Ovary (tissue), 9 donors: ENCODE results near the gene B4GALT3. TPM values are rescaled to one million over a fixed set of nuclear protein-coding genes. Genes with fewer than 3 reads are reported as not detected.

Source experiments
- DNase-seq, 5 donors: peaks; one replicate each; pipeline ENCODE4 v3.0.0-alpha.2; 2019 to 2020
- H3K27ac ChIP-seq, 2 donors: fragments of 200-600 bp; one replicate each; pipeline versions ENCODE4 v1.5.1 to v1.8.0; 2019 to 2022
- H3K27me3 ChIP-seq: fragments of 200-600 bp; one replicate; pipeline ENCODE4 v1.8.0; 2022
- H3K36me3 ChIP-seq: fragments of 200-600 bp; sonication (generic); one replicate; pipeline ENCODE4 v1.5.1; 2019
- H3K4me1 ChIP-seq: one replicate; pipeline ENCODE4 v1.8.1; 2013; ENCODE audit warnings: mild to moderate bottlenecking, moderate library complexity; ENCODE audit not compliant: insufficient read depth
- H3K4me3 ChIP-seq: fragments of 200-600 bp; sonication (generic); one replicate; pipeline ENCODE4 v1.5.1; 2017
- H3K9me3 ChIP-seq, 2 donors: fragments of 200-600 bp in 1 of 2; sonication (generic) in 1 of 2; one replicate each; pipeline versions ENCODE4 v1.5.1 to v1.8.1; 2013 to 2019; ENCODE audit warnings: mild to moderate bottlenecking in 1 of 2, moderate library complexity in 1 of 2
- CTCF ChIP-seq, 3 donors: fragments of 450-650 bp in 2 of 3; fragments of 200-600 bp in 1 of 3; IDR thresholded peaks; one replicate each; pipeline versions ENCODE4 v1.5.1 to v1.8.0; 2016 to 2022; ENCODE audit warnings: antibody characterized with exemption in 3 of 3, mild to moderate bottlenecking in 1 of 3
- EP300 ChIP-seq: sonication (generic); formaldehyde crosslinking; IDR thresholded peaks from one replicate; pipeline ENCODE4 v1.6.1; 2017; ENCODE audit warnings: antibody characterized with exemption
- POLR2A ChIP-seq: fragments of 450-650 bp; IDR thresholded peaks from one replicate; pipeline ENCODE4 v1.6.1; 2017; ENCODE audit warnings: antibody characterized with exemption, mild to moderate bottlenecking, moderate library complexity
- WGBS, 3 donors: extraction: QIAGEN DNeasy Blood & Tissue Kit in 1 of 3; methylation state at CpG; one replicate each; pipeline versions ENCODE4 v1.1.5 to v1.1.7; 2013 to 2017; 5-methylcytosine and 5-hydroxymethylcytosine counted together
- intact Hi-C, 4 donors: fragments of 100-400 bp; cut with DNase I; formaldehyde crosslinking; loops; one replicate each; pipeline versions ENCODE4 v1.11.0 to v1.15.1; 2022 to 2023
- polyA plus RNA-seq, 2 donors: library from polyadenylated mRNA; stranded (reverse); fragments of 200-250 nt in 1 of 2; fragments of 350-450 nt in 1 of 2; fragmentation: Illumina TruSeq in 1 of 2; extraction: RNeasy Lipid Tissue Mini Kit (QIAGEN cat#74804) in 1 of 2; gene quantifications; one replicate each; pipeline ENCODE4 v1.2.3, GENCODE V29; 2013 to 2014
- total RNA-seq, 7 donors: library from RNA; depleted of rRNA in 2 of 7; stranded (reverse); fragments of >200 nt in 2 of 7; fragmentation: NEBNext Ultra II Directional in 3 of 7; extraction: Animal tissue kit (Norgen Biotek cat#: 25700) in 3 of 7; gene quantifications; one replicate each; pipeline versions ENCODE4 v1.1.0 to v1.2.4, GENCODE V29; 2016 to 2023
- donor health status: DM: no; HTN: no; CAD: no; lungs with moderate emphysema.
- donor health status: DM: no; HTN: no; CAD: no.
- donor health status: Bipolar disorder and iron deficiency.
- donor health status: DM: yes; HTN: yes; CAD: no.
- donor health status: DM: no; HTN: no; CAD: no.
- donor health status: DM: yes; HTN: yes; CAD: no.

Gene B4GALT3
- total and polyA plus RNA-seq, 9 donors, result 23.1 to 44.0 (median 28.8) TPM

- WGBS, 3 donors, result 72 to 79% (median 78%) methylated on average over 3 of the region's 3 CpGs
- intact Hi-C loops, result no loop called here
- Histone ChIP-seq H3K27me3 (no peaks in the 10 kb centered on the region), H3K9me3 (no peaks in the 10 kb centered on the region), H3K4me3 (no peak overlapping the region), H3K27ac (no peak overlapping the region), H3K36me3 (no peaks in the 10 kb centered on the region), H3K4me1 (no peaks in the 10 kb centered on the region)
- no peak for DNase-seq
- no peak for TF ChIP-seq CTCF (IDR thresholded peaks at IDR 0.05)
- no peak for TF ChIP-seq EP300
- TF ChIP-seq POLR2A, result no peak
Observed at GRCh38 chr1:161145832-161146231, 31.5 kb downstream of the B4GALT3 start.

GRCh38 chr1:161140755-161141400, 36.4 kb downstream of the B4GALT3 start:
- intact Hi-C loops, result no loop called here
- H3K27ac ChIP-seq, result no peak overlapping the region
- no peaks in the 10 kb centered on the region for H3K4me1 ChIP-seq
- no peak for DNase-seq
- TF ChIP-seq CTCF (IDR thresholded peaks at IDR 0.05) (no peak), POLR2A (no peak), EP300 (no peak)
- no peak overlapping the region for H3K4me3 ChIP-seq
- WGBS, 3 donors, result 89 to 94% (median 91%) methylated on average over 29 of the region's 29 CpGs
- H3K9me3 ChIP-seq, result no peaks in the 10 kb centered on the region
- no peaks in the 10 kb centered on the region for H3K27me3 ChIP-seq
- H3K36me3 ChIP-seq, result no peaks in the 10 kb centered on the region

- no peak overlapping the region for H3K4me3 ChIP-seq
- no peaks in the 10 kb centered on the region for H3K36me3 ChIP-seq
- intact Hi-C loops, result no loop called here
- no peak overlapping the region for H3K27ac ChIP-seq
- TF ChIP-seq CTCF (IDR thresholded peaks at IDR 0.05), result no peak
- TF ChIP-seq POLR2A, result no peak
- no peak for TF ChIP-seq EP300
- no peaks in the 10 kb centered on the region for H3K4me1 ChIP-seq
- H3K9me3 ChIP-seq, result no peaks in the 10 kb centered on the region
- no peak for DNase-seq
- 26 to 29% (median 27%) methylated on average over 1 of the region's 1 CpG for WGBS, 3 donors
- H3K27me3 ChIP-seq, result no peaks in the 10 kb centered on the region
Observed at GRCh38 chr1:161139766-161140165, 37.5 kb downstream of the B4GALT3 start.

- intact Hi-C loops, result no loop called here
- no peak overlapping the region for H3K27ac ChIP-seq
- WGBS, 3 donors, result 80 to 88% (median 81%) methylated on average over 1 of the region's 1 CpG
- no peaks in the 10 kb centered on the region for H3K27me3 ChIP-seq
- no peaks in the 10 kb centered on the region for H3K9me3 ChIP-seq
- no peak for DNase-seq
- H3K4me3 ChIP-seq, result no peak overlapping the region
- no peak for TF ChIP-seq POLR2A
- TF ChIP-seq EP300, result no peak
- no peak for TF ChIP-seq CTCF (IDR thresholded peaks at IDR 0.05)
- peaks cover 2% of the 10 kb centered on the region for H3K4me1 ChIP-seq
- no peaks in the 10 kb centered on the region for H3K36me3 ChIP-seq
Observed at GRCh38 chr1:161138431-161138830, 38.9 kb downstream of the B4GALT3 start.
